GM23248 (cell line): Measurements from ENCODE around the gene TNFRSF19.

Experiments used
- EZH2 ChIP-seq: fragments of 200-600 bp; sonication (generic); IDR thresholded peaks from 2 replicates; pipeline ENCODE4 v1.6.1; 2018; ENCODE audit warnings: antibody characterized with exemption, mild to moderate bottlenecking; ENCODE audit not compliant: insufficient read depth, poor library complexity, severe bottlenecking
- EZH2phosphoT487 ChIP-seq: fragments of 200-600 bp; sonication (generic); IDR thresholded peaks from 2 replicates; pipeline ENCODE4 v1.6.1; 2018; ENCODE audit warnings: antibody characterized with exemption, moderate library complexity, mild to moderate bottlenecking, low read depth; ENCODE audit not compliant: insufficient read depth

GRCh38 chr13:23673867-23674605, 103.8 kb downstream of the TNFRSF19 start:
- TF ChIP-seq EZH2 (no peak), EZH2phosphoT487 (no peak)
